ENCODE data around the gene ATP6V1E1. TPM values are rescaled to one million over a fixed set of nuclear protein-coding genes. Genes with fewer than 3 reads are reported as not detected.

ATP6V1E1 gene
- total RNA-seq, 2 donors from 2014 or later, result 129 to 144 TPM

- H3K27ac Mint-ChIP-seq, result no peak overlapping the region
- H3K36me3 Mint-ChIP-seq (ENCODE audit: low read depth), result peaks cover 73% of the 10 kb centered on the region
- Histone ChIP-seq H3K36me3 (ENCODE audit: control insufficient read depth, insufficient read depth, low read length) (peaks cover 84% of the 10 kb centered on the region), H3K4me1 (ENCODE audit: control insufficient read depth, insufficient read depth, low read length) (no peaks in the 10 kb centered on the region), H3K9me3 (ENCODE audit: control insufficient read depth, low read length) (peaks cover 24% of the 10 kb centered on the region), H3K4me3 (ENCODE audit: low read length) (no peak overlapping the region), H3K27ac (ENCODE audit: low read depth, low read length) (no peak overlapping the region), H3K9ac (ENCODE audit: extremely low read depth, low read length, poor library complexity, severe bottlenecking) (no peak overlapping the region), H3K27me3 (ENCODE audit: control insufficient read depth, insufficient read depth, low read length, poor library complexity, severe bottlenecking) (no peaks in the 10 kb centered on the region)
- H3K27me3 Mint-ChIP-seq (ENCODE audit: insufficient read depth), result no peaks in the 10 kb centered on the region
- no peak for TF ChIP-seq CTCF (conservative IDR thresholded peaks at IDR 0.05)
- 83 to 89% methylated on average over 3 of the region's 3 CpGs for WGBS, 2 experiments (ENCODE audit: insufficient coverage in 1 of 2, insufficient read length in 1 of 2)
- H3K4me3 Mint-ChIP-seq, result no peak overlapping the region
- no peaks in the 10 kb centered on the region for H3K4me1 Mint-ChIP-seq
- peaks cover 11% of the 10 kb centered on the region for H3K9me3 Mint-ChIP-seq
- no peak for DNase-seq
Measured at GRCh38 chr22:17601031-17601430, 27.5 kb downstream of the ATP6V1E1 start.

- 85 to 94% methylated on average over 4 of the region's 4 CpGs for WGBS, 2 experiments (ENCODE audit: insufficient coverage in 1 of 2, insufficient read length in 1 of 2)
- Histone ChIP-seq H3K9me3 (ENCODE audit: control insufficient read depth, low read length) (peaks cover 24% of the 10 kb centered on the region), H3K9ac (ENCODE audit: extremely low read depth, low read length, poor library complexity, severe bottlenecking) (no peak overlapping the region), H3K4me3 (ENCODE audit: low read length) (no peak overlapping the region), H3K4me1 (ENCODE audit: control insufficient read depth, insufficient read depth, low read length) (no peaks in the 10 kb centered on the region), H3K27ac (ENCODE audit: low read depth, low read length) (no peak overlapping the region), H3K27me3 (ENCODE audit: control insufficient read depth, insufficient read depth, low read length, poor library complexity, severe bottlenecking) (no peaks in the 10 kb centered on the region), H3K36me3 (ENCODE audit: control insufficient read depth, insufficient read depth, low read length) (peaks cover 89% of the 10 kb centered on the region)
- H3K27me3 Mint-ChIP-seq (ENCODE audit: insufficient read depth), result no peaks in the 10 kb centered on the region
- H3K9me3 Mint-ChIP-seq, result peaks cover 12% of the 10 kb centered on the region
- no peak overlapping the region for H3K27ac Mint-ChIP-seq
- peaks cover 84% of the 10 kb centered on the region for H3K36me3 Mint-ChIP-seq (ENCODE audit: low read depth)
- H3K4me1 Mint-ChIP-seq, result no peaks in the 10 kb centered on the region
- no peak for TF ChIP-seq CTCF (conservative IDR thresholded peaks at IDR 0.05)
- no peak overlapping the region for H3K4me3 Mint-ChIP-seq
- no peak for DNase-seq
Measured at GRCh38 chr22:17598318-17598717, 30.2 kb downstream of the ATP6V1E1 start.

GRCh38 chr22:17597217-17597616, 31.3 kb downstream of the ATP6V1E1 start:
- no peak overlapping the region for H3K27ac Mint-ChIP-seq
- TF ChIP-seq CTCF (conservative IDR thresholded peaks at IDR 0.05), result no peak
- H3K4me1 Mint-ChIP-seq, result no peaks in the 10 kb centered on the region
- DNase-seq, result no peak
- Histone ChIP-seq H3K9me3 (ENCODE audit: control insufficient read depth, low read length) (peaks cover 24% of the 10 kb centered on the region), H3K36me3 (ENCODE audit: control insufficient read depth, insufficient read depth, low read length) (peaks cover 89% of the 10 kb centered on the region), H3K9ac (ENCODE audit: extremely low read depth, low read length, poor library complexity, severe bottlenecking) (no peak overlapping the region), H3K4me1 (ENCODE audit: control insufficient read depth, insufficient read depth, low read length) (no peaks in the 10 kb centered on the region), H3K27me3 (ENCODE audit: control insufficient read depth, insufficient read depth, low read length, poor library complexity, severe bottlenecking) (no peaks in the 10 kb centered on the region), H3K4me3 (ENCODE audit: low read length) (no peak overlapping the region), H3K27ac (ENCODE audit: low read depth, low read length) (no peak overlapping the region)
- no peak overlapping the region for H3K4me3 Mint-ChIP-seq
- peaks cover 12% of the 10 kb centered on the region for H3K9me3 Mint-ChIP-seq
- 89 to 100% methylated on average over 1 to 2 of the region's 2 CpGs for WGBS, 2 experiments (ENCODE audit: insufficient coverage in 1 of 2, insufficient read length in 1 of 2)
- H3K27me3 Mint-ChIP-seq (ENCODE audit: insufficient read depth), result no peaks in the 10 kb centered on the region
- peaks cover 88% of the 10 kb centered on the region for H3K36me3 Mint-ChIP-seq (ENCODE audit: low read depth)

All from endodermal cell (in vitro differentiated cells).